NCI-H1930 (cell line): ENCODE results near the gene DSCAML1.

Source experiments
- DNase-seq, 2 experiments: peaks; one replicate each; lab custom pipeline; 2025; lab: John Stamatoyannopoulos, UW

Gene DSCAML1

DNA sequence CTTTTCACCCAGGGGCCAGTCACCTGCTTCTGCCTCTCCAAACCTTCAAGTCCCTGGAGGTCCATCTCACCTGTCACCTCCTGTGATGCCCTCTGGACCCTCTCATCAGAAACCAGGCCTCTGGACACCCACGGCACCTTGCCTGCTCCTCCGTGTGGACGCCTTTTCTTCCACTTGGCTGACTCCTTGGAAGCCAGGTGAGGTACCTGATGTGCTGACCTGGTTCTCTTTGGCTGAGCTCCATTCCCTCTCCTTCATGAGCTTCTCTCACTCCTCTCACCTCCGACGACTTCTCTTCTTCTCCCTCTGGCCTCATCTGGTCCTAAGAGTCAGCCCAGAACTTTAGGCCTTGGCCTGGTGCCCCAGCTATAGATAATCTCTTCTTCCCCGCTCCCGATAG, 370.1 kb downstream of the DSCAML1 start:
- DNase-seq, result no peak

- peak; percentile 17 to 50 for DNase-seq
Measured at GRCh38 chr11:117426297-117426685, 370.7 kb downstream of the DSCAML1 start.

GRCh38 chr11:117425679-117426296, 371.2 kb downstream of the DSCAML1 start:
- no peak for DNase-seq

DNA sequence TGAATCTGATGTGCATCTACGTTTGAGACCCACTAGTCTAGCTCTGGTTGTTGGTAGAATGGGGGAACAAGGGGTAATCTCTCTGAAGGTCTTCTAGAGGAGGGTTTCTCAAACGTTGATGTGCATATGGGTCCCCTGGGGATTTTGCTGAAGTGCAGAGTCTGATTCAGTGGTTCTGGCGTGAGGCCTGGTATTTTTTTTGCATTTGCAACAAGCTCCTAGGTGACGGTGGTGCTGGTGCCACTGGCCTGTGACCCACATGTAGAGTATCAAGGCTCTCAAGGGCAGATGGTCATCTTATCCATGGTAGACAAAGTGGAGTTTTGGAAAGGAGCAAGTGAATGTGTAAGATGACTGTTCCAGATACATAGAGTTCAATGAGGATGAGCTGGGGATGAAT, 372.2 kb downstream of the DSCAML1 start:
- DNase-seq, result no peak

- no peak for DNase-seq
Measured at GRCh38 chr11:117423046-117423575, 373.9 kb downstream of the DSCAML1 start.

DNA sequence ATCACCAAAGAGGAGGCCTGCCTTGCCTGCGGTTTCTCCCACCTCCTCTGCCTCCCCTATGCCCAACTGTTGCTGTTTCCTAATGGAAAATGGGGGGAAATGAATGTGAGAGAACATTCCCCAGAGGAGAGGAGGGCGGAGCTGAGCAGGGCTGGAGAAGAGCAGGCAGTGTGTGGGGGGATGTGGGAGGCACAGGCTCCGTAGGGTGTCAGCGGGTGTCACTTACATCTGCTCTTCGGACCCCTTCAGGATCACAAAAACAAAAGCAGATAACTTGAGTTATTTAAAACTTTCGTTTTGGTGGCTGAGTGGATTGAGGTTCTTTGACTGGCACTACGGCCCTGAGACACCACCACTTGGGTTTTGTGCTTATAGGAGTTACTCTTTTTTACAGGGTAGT, 375.5 kb downstream of the DSCAML1 start:
- DNase-seq, result no peak

DNA sequence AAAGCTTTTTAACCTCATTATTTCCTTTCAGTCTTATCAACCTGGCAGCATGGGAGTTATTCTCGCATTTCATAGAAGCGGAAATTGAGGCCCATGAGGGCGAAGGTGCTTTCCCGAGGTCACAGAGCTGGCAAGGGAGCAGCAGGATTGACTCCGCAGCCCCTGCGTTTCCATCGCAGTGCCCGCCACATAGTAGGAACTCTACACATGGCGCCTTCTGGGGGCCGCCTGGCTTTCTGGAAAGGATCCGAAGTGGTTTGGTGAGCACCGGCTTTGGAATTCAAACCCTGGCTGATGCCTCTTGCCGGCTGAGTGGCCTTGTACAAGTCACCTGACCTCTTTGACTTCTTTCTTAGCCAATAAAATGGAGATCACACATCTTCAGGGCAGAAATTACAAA, 376.0 kb downstream of the DSCAML1 start:
- no peak for DNase-seq

- no peak for DNase-seq
Measured at GRCh38 chr11:117420598-117420997, 376.4 kb downstream of the DSCAML1 start.

DNA sequence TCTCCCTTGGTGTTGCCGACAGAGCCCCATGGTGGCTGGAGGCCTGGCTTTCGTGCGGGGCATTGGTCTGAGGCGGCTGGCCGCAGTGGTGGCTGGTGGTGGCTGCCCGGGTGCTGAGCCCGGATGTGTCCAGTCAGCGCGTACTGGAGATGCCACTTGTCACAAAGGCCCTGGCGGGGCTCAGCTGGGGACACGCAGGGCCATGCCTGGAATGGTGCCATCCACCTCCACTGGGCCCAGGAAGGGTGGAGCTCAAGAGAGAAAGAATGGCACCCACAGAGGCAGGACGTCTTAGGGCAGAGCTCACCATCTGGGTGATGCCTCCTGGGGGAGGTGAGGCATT, 376.9 kb downstream of the DSCAML1 start:
- no peak for DNase-seq

DNA sequence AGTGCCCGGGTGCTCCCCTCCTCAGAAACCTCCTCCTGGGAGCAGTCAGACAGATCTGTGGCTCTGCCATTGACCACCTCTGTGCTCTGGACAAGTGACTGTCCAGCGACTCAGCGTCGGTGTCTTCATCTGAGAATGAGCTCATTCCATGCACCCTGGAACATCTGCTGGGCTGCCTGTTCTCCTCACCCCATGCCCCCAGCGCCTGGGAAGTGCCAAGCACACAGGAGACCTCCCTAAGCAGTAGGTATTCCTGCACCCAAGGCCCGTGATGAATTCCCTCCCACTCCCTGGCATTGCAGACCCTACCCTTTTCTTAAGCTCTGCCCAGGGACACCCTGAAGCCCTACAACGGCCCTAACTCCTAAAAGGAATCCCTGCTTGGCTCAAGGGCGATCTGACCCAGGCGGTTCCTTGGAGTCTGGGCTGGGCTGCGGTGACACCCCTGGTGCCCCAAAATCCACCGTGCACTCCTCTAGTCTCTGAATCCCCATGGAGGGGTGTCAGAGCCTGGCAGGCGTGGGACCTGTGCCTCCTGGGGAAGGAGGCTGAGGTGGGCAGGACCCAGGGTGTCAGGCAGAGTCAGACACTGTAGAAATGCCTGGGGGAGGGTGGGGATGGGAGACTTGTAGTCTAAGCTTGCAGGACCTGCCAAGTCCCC, 377.4 kb downstream of the DSCAML1 start:
- DNase-seq, result no peak

GRCh38 chr11:117418737-117419481, 378.1 kb downstream of the DSCAML1 start:
- no peak for DNase-seq

DNA sequence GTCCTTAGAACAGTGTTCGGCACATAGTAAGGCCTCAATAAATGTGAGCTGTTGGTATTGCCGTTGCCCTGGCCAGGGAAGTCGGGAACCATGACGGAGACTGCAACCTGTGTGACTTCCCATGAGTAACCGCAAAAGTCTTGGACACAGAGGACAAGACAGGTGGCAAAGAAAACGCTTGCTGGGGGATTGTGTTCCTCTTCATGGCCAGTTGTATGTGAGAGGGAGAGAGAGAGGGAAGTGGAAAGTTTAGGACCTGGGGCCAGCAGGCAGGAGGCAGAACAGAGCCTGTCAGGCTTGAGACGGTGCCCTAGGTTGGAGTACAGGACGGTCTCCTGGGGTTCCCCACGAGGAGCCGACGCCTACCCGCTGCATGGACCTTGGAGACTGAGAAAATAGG, 379.2 kb downstream of the DSCAML1 start:
- DNase-seq, result no peak

DNA sequence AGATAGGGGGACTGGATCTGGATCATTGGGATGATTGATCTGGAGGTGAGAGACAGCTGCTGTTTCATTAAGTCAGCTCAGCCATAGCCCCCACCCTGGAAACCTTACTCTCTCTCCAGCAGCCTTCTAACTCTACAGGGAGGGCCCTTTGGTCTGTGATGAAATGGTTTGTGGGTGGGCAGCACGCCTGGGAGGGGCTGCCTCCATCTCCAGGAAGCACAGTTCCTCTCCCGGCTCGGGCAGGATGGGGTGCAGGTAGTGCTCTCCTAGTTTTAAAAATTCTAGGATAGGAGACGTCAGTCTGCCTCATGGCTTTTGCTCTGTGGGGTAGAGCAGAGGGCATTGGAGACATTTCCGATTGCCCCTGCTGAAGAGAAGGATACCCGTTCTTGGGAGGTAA, 379.7 kb downstream of the DSCAML1 start:
- DNase-seq, result no peak

- DNase-seq, result no peak
Measured at GRCh38 chr11:117415358-117415896, 381.6 kb downstream of the DSCAML1 start.

GRCh38 chr11:117414724-117415123, 382.3 kb downstream of the DSCAML1 start:
- DNase-seq, result no peak

DNA sequence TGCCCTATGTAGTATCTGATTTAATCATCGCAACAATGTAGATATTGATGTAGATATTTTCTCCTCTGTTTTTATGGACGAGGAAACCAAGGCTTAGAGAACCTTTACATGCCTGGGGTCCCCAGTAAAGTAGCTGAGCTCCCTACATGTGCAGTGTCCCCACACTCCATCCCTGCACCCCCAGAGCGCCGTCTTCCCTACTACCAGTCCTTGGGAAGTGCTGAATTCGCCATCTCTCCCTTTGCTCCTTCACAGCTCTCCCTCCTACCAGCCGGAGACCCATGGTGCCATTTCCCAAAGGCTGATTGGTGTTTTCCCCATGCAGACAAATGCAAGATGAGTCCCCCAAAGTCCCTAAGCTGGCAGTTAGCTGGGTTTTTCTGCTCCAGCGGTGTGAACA, 383.4 kb downstream of the DSCAML1 start:
- DNase-seq, result no peak

- DNase-seq, result no peak
Measured at GRCh38 chr11:117412653-117413275, 384.3 kb downstream of the DSCAML1 start.

GRCh38 chr11:117412176-117412575, 384.8 kb downstream of the DSCAML1 start:
- DNase-seq, result no peak

GRCh38 chr11:117411736-117412135, 385.3 kb downstream of the DSCAML1 start:
- no peak for DNase-seq

GRCh38 chr11:117410861-117411710, 385.9 kb downstream of the DSCAML1 start:
- no peak for DNase-seq

- no peak for DNase-seq
Measured at GRCh38 chr11:117410238-117410637, 386.8 kb downstream of the DSCAML1 start.
